HFFc6 (cell line): ENCODE results near the gene DYNC2I2. TPM values are rescaled to one million over a fixed set of nuclear protein-coding genes. Genes with fewer than 3 reads are reported as not detected.

Source experiments
- DNase-seq: peaks from one replicate; pipeline ENCODE4 v3.0.0-alpha.2; 2018
- H3K27ac Mint-ChIP-seq: 2 replicates; pipeline ENCODE4 v1.8.0; 2020; ENCODE audit warnings: mild to moderate bottlenecking, mixed read lengths
- H3K27me3 Mint-ChIP-seq: 2 replicates; pipeline ENCODE4 v1.8.0; 2021; ENCODE audit warnings: mild to moderate bottlenecking, moderate library complexity, mixed read lengths; ENCODE audit not compliant: insufficient read depth
- H3K36me3 Mint-ChIP-seq: 2 replicates; pipeline ENCODE4 v1.8.0; 2021; ENCODE audit warnings: low read depth, mixed read lengths
- H3K4me1 Mint-ChIP-seq: 2 replicates; pipeline ENCODE4 v1.8.0; 2020; ENCODE audit warnings: low read depth, mixed read lengths
- H3K4me3 Mint-ChIP-seq: 2 replicates; pipeline ENCODE4 v1.8.0; 2020; ENCODE audit warnings: mild to moderate bottlenecking, moderate library complexity, mixed read lengths
- H3K9me3 Mint-ChIP-seq: 2 replicates; pipeline ENCODE4 v1.8.0; 2020; ENCODE audit warnings: mild to moderate bottlenecking, mixed read lengths
- total RNA-seq, 6 experiments: library from RNA; stranded (reverse); fragmentation: NEBNext Ultra II Directional; extraction: Animal tissue kit (Norgen Biotek cat#: 25700); gene quantifications; 2 replicates in 1 of 6; 3 replicates in 5 of 6; pipeline ENCODE4 v1.2.3, GENCODE V29; 2021
- TF ChIP-seq, protein P1 (sequence below): fragments of 200-600 bp; sonication (generic); IDR thresholded peaks from 2 replicates; pipeline ENCODE4 v1.5.0; 2021; ENCODE audit warnings: antibody characterized with exemption, mild to moderate bottlenecking

The DYNC2I2 gene
- total RNA-seq, 6 experiments from 2014 or later, result 34.5 to 51.7 (median 49.9) TPM

DNA sequence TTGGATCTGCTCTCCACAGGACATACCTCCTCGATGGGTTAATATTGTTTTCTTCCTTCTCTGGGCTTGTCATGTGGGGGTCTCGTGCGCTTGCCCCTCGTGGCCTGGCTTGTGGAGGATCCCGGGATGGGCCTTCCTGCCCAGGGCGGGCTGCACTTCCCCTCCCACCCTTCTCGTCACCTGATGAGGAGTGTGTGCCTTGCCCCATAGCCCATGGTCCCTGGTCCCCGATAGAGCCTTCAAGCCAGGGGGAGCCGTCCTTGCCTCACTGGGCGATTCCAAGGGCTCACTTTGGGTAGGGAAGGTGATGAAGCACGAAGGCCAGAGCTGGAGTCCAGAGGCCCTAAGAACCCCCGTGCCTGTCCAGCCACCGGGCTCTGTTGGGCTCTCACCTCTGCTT, 28.7 kb downstream of the DYNC2I2 start:
- Mint-ChIP-seq H3K9me3 (no peaks in the 10 kb centered on the region), H3K4me3 (no peak overlapping the region), H3K4me1 (peaks cover 8% of the 10 kb centered on the region), H3K27me3 (peaks cover 42% of the 10 kb centered on the region), H3K36me3 (peaks cover 48% of the 10 kb centered on the region), H3K27ac (peak overlapping the region; percentile 21; the same call in 1 of the 2 replicates)
- DNase-seq, result no peak
- TF ChIP-seq, protein P1, sequence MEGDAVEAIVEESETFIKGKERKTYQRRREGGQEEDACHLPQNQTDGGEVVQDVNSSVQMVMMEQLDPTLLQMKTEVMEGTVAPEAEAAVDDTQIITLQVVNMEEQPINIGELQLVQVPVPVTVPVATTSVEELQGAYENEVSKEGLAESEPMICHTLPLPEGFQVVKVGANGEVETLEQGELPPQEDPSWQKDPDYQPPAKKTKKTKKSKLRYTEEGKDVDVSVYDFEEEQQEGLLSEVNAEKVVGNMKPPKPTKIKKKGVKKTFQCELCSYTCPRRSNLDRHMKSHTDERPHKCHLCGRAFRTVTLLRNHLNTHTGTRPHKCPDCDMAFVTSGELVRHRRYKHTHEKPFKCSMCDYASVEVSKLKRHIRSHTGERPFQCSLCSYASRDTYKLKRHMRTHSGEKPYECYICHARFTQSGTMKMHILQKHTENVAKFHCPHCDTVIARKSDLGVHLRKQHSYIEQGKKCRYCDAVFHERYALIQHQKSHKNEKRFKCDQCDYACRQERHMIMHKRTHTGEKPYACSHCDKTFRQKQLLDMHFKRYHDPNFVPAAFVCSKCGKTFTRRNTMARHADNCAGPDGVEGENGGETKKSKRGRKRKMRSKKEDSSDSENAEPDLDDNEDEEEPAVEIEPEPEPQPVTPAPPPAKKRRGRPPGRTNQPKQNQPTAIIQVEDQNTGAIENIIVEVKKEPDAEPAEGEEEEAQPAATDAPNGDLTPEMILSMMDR, result no peak

DNA sequence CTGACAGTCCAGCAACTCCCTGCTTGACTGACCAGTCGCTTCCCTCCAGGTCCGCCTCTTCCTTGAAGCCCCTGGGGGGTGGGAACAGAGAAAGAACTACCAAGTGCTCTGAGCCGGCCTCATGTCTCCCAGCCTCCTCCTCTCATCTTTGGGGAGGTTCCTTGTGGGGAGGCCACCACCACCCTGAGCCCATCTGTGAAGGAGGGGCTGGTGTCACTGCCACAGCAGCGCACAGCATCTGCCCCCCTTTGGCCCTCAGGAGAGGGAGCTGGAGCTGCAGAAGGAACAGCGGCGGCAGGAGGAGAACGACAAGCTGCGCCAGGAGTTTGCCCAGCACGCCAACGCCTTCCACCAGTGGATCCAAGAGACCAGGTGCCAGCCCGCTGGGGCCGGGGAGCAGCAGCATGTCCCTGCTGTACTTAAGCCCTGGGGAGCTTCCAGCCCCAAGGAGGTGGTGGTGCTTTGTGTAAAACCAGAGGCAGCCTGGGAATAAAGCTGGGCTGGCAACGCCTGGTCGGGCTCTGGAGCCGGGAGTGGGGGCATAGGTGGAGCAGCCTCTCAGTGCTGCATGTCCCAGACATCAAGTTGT, 29.4 kb downstream of the DYNC2I2 start:
- peaks cover 8% of the 10 kb centered on the region for H3K4me1 Mint-ChIP-seq
- no peaks in the 10 kb centered on the region for H3K9me3 Mint-ChIP-seq
- no peak overlapping the region; the same call in 1 of the 2 replicates for H3K4me3 Mint-ChIP-seq
- DNase-seq, result no peak
- H3K27me3 Mint-ChIP-seq, result peaks cover 36% of the 10 kb centered on the region
- H3K36me3 Mint-ChIP-seq, result peaks cover 41% of the 10 kb centered on the region
- TF ChIP-seq, protein P1, result no peak
- no peak overlapping the region; the same call in 1 of the 2 replicates for H3K27ac Mint-ChIP-seq

DNA sequence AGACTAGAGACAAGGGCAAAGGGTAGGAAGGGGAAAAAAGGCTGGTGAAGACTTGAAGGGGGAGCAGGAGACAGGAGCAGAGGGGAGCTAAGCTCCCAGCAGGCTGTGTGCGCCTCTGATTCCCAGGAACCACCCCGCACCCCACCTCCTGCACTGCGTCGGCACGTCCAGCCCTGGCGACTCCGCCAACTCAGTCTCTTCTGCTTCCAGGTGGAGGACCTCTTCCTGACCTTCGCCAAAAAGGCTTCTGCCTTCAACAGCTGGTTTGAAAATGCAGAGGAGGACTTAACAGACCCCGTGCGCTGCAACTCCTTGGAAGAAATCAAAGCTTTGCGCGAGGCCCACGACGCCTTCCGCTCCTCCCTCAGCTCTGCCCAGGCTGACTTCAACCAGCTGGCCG, 30.5 kb downstream of the DYNC2I2 start:
- peaks cover 41% of the 10 kb centered on the region for H3K36me3 Mint-ChIP-seq
- H3K27ac Mint-ChIP-seq, result no peak overlapping the region
- H3K27me3 Mint-ChIP-seq, result peaks cover 34% of the 10 kb centered on the region
- DNase-seq, result no peak
- peaks cover 8% of the 10 kb centered on the region for H3K4me1 Mint-ChIP-seq
- no peaks in the 10 kb centered on the region for H3K9me3 Mint-ChIP-seq
- TF ChIP-seq, protein P1, result no peak
- no peak overlapping the region; the same call in 1 of the 2 replicates for H3K4me3 Mint-ChIP-seq

DNA sequence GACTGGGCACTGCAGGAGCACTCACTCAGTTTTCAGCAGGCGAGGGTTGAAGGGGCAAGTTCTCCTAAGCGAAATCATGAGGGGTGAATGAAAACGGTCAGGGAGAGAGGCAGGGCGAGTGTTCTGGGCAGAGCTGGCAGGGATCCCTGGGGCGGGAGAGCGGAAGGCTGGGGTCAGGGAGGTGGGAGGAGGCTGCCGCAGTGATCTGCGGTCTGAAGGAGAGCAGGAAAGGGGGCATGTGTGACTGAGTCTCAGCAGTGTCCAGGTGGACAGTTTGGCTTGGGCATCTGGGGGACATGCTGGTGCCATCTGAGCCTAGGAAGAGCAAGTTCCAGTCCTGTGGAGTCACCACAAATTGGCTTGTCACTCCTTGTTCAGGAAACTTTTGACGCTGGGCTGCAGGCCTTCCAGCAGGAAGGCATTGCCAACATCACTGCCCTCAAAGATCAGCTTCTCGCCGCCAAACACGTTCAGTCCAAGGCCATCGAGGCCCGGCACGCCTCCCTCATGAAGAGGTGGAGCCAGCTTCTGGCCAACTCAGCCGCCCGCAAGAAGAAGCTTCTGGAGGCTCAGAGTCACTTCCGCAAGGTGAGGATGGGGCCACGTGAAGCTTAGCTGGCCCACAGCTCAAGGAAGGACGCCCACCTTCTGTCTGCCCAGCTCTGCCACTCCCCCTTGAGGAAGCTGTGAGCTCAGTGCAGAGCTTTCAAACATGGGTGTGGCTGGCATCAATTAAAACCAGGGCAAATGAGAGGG, 31.1 kb downstream of the DYNC2I2 start:
- DNase-seq, result no peak
- Mint-ChIP-seq H3K27me3 (peaks cover 34% of the 10 kb centered on the region), H3K27ac (peak overlapping the region; percentile 36), H3K4me1 (peaks cover 8% of the 10 kb centered on the region), H3K4me3 (no peak overlapping the region; the same call in 1 of the 2 replicates), H3K9me3 (no peaks in the 10 kb centered on the region), H3K36me3 (peaks cover 46% of the 10 kb centered on the region)
- TF ChIP-seq, protein P1, result no peak

DNA sequence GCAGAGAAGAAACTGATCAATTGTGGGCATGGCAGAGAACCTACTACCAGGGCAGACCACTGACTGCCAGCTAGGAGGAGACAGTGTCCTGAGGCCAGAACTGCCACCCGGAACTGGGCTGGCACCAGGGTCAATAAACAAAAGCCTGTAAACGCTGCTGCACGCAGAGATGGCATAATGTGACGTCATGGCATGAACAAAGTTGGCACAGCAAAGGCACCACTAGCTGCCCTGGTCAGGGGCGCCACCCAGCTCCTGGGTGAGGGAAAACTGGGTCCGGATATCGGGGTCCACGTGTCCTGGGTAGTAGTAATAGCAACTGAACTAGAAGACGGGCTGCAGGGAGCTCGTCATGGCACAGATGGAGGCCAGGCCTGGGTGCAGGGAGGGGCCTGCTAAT, 32.1 kb downstream of the DYNC2I2 start:
- H3K4me3 Mint-ChIP-seq, result no peak overlapping the region
- H3K27me3 Mint-ChIP-seq, result peaks cover 31% of the 10 kb centered on the region
- H3K4me1 Mint-ChIP-seq, result peaks cover 4% of the 10 kb centered on the region
- DNase-seq, result no peak
- peak overlapping the region; percentile 36; the same call in 1 of the 2 replicates for H3K27ac Mint-ChIP-seq
- TF ChIP-seq, protein P1, result no peak
- H3K9me3 Mint-ChIP-seq, result no peaks in the 10 kb centered on the region
- peaks cover 42% of the 10 kb centered on the region for H3K36me3 Mint-ChIP-seq
